Left hindlimb (tissue), 1 donor: ENCODE data around the gene EEF1AKMT4.

Source experiments
- DNase-seq: peaks from one replicate; pipeline ENCODE4 v3.0.0-alpha.2; 2018

The EEF1AKMT4 gene

DNA sequence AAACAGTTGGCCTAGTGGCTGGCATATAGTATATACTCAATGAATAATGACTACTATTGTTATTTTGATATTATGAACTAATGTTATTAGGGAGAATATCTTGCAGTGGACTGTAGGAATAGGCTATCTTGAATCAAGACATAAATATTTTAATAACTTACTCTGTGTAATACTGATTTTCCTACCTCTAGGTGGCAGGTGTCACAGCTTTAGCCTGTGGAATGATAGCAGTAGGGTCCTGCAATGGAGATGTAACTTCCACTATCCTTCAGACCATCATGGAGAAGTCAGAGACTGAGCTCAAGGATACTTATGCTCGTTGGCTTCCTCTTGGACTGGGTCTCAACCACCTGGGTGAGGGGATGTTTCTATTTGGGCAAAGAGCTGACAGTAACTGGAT, 56.1 kb downstream of the EEF1AKMT4 start:
- DNase-seq: no peak

DNA sequence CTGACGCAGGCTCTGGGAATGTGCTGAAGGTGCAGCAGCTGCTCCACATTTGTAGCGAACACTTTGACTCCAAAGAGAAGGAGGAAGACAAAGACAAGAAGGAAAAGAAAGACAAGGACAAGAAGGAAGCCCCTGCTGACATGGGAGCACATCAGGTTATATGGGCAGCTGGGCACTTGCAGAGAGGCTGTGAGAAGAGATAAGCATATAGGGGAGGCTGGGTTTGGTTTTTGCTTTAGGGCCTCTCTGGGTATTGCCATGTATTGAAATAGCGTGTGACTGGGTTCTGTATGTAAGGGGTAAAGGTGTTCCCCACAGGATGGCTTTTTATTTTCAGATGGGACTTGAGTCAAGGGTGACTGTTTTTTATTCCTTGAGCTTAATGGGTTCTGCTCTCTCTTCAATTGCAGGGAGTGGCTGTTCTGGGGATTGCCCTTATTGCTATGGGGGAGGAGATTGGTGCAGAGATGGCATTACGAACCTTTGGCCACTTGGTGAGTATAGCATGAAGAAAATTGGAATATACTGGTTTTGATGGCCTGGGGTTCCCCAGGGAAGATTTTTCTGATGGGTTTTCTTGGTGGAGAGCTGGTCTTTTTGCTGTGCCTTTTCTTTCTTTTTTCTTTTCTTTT, 57.0 kb downstream of the EEF1AKMT4 start:
- no peak for DNase-seq

DNA sequence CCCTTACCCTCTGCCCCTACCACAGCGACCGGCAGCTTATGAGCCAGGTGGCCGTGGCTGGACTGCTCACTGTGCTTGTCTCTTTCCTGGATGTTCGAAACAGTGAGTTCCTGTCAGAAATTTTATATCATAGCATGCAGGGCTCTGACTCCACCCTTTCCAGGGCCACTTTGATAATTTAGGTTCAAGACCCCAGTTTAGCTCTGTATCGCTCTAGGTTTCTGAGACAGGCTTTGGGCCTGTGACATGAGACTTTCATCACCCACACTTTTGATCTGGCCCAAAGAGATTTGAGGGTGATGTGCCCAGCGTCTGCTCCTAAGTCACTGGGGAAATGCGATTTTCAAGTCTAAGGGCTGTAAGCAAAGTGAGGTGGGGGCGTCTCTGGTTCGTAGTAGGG, 58.4 kb downstream of the EEF1AKMT4 start:
- no peak for DNase-seq
